Measurements from ENCODE around the gene ASB13.

GRCh38 chr10:5625992-5626777 lies 40.2 kb downstream of the ASB13 start:
- no peak for TF ChIP-seq HDGF (IDR thresholded peaks at IDR 0.05; ENCODE audit: borderline replicate concordance)
- no peak for TF ChIP-seq FOXM1 (IDR thresholded peaks at IDR 0.05; ENCODE audit: borderline replicate concordance)
- no peak for TF ChIP-seq ARNT (IDR thresholded peaks at IDR 0.05)
- no peak for TF ChIP-seq SP1 (IDR thresholded peaks at IDR 0.05)
- TF ChIP-seq BHLHE40 (IDR thresholded peaks at IDR 0.05; ENCODE audit: borderline replicate concordance) = no peak
- no peak for TF ChIP-seq PKNOX1 (IDR thresholded peaks at IDR 0.05)
- TF ChIP-seq ZNF384 (IDR thresholded peaks at IDR 0.05) = no peak
